HG03378 (cell line): ENCODE data around the gene RABEPK.
"Not testable (repeated sequence)": the region's sequence is repeated elsewhere in the genome, so short reads cannot be mapped to it uniquely, and the experiment has no call there.

ENCODE experiments used
- ATAC-seq: cut with Tn5 transposase; IDR thresholded peaks from one replicate; pipeline ENCODE4 v1.9.1; 2021; ENCODE audit warnings: mild to moderate bottlenecking, moderate library complexity; ENCODE audit not compliant: unreplicated experiment

RABEPK gene, protein sequence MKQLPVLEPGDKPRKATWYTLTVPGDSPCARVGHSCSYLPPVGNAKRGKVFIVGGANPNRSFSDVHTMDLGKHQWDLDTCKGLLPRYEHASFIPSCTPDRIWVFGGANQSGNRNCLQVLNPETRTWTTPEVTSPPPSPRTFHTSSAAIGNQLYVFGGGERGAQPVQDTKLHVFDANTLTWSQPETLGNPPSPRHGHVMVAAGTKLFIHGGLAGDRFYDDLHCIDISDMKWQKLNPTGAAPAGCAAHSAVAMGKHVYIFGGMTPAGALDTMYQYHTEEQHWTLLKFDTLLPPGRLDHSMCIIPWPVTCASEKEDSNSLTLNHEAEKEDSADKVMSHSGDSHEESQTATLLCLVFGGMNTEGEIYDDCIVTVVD

DNA sequence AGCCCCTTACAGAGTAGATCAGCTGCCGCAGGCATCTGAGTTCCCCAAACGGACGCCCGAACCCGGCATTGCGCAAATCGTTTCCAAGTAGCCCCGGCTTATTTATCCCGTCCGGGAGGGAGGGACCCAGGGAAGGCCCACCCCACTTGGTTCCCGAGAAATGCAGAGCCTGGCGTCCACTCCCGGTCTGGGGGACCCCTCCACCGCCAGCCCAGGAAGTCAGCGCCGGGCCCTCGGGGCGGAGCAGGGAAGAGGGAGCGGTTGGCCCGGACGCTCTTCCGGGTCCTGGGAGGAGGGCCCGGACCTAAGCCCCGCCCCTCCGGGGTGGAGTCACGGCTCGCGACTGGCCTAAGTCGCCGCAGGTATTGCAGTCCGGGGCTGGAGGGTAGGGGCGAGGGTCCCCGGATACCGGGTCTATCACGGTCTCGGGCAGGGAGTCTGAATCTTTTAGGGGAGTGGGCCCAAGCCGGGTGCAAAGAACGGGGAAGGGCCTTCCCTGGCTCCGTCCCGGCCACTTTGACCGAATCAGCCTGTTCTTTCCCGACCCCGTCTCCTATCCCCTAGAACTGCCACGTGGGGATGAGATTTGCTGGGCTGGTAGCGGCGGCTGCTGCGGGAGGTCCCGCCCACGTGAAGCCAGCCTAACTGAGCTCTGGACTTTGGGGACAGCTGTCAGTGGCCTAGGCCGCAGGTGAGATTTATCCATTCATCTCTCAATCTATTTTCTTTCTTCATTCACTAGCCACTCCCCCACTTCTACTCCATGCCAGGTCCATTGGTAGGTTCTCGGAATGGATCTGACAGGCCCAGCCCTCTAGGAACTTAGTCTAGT, at the start of gene RABEPK:
Gene RABEPK (plus strand): TSS at position 327 of the 832 bp plus-strand sequence. CDS start 2,472 bp downstream, outside the sequence.
- ATAC-seq = peak; percentile 88

DNA sequence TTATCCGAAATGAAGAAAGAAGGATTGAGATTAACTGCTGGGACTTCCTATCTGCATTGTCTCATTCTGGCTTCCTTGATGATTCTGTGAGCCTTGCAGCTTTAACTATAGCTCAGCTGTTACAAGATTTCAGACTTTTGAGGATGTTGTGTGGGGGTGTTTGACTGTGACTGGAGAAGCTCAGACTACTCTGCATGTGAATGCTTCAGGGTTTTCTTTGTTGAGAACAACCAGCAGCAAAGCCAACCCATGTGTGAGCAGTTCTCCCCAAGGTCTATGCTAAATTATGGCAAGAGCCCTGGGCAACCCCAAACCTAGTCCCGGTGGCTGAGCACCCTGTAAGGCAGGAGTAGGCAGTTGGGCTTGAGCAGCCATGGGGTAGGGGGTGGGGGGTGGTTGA, 48.6 kb upstream of the RABEPK start:
- no peak for ATAC-seq

DNA sequence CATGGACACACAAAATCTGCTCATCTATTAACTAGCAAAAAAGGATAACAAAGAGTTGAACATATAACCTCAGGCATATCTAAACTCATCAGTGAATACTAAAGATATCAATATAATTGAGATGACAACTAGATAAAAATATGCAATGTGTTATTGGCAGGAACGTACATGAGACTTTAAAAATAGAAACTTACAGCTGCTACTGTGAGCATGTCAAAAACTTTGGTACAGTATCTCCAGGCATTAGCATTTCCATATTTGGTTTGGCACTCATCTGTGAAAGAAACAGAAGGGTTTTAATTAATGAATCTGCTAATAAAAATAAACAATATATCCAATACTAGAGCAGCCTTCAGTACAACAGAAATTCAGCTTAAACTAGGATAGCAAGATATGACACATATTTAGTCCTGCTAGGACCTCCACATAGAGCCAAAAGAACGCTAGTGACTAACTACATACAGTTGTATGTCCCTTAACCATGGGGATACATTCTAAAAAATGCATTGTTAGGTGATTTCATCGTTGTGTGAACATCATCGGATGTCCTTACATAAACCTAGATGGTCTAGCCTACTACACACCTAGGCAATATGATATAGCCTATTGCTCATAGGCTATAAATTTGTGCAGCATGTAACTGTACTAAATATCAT, 46.5 kb upstream of the RABEPK start:
- no peak for ATAC-seq

DNA sequence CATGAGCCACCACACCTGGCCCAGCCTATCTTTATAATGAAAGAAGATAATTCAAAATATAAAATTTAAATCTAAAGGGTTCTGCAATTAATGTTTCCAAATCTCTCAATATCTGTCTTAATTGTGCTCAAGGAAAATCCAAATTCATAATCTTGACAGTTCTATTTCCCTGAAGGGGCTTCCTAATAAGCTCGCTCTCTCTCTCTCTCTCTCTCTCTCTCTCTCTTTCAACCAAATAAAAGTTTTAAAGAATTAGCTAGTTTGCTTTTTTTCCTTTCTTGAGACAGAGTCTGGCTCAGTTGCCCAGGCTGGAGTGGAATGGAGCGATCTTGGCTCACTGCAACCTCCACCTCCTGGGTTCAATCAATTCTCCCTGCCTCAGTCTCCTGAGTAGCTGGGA, 43.8 kb upstream of the RABEPK start:
- ATAC-seq = no peak

DNA sequence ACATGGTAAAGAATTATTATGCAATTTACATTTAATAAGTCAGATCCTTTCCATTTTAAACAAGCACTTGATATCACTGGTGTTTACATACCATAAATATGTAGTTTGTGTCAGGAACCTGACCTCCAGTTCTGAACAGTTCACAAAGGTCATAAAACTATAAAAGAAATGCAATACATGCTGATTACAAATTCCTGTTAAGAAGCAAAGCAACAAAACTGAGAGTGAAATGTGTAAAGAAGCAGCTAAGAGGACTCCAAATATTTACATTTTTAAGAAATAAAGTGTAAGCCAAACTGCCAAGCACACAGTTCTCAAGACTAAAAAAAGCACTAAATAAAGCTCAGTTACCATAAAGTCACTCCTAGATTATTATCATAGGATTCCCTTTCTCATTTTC, 39.6 kb upstream of the RABEPK start:
- ATAC-seq = no peak

DNA sequence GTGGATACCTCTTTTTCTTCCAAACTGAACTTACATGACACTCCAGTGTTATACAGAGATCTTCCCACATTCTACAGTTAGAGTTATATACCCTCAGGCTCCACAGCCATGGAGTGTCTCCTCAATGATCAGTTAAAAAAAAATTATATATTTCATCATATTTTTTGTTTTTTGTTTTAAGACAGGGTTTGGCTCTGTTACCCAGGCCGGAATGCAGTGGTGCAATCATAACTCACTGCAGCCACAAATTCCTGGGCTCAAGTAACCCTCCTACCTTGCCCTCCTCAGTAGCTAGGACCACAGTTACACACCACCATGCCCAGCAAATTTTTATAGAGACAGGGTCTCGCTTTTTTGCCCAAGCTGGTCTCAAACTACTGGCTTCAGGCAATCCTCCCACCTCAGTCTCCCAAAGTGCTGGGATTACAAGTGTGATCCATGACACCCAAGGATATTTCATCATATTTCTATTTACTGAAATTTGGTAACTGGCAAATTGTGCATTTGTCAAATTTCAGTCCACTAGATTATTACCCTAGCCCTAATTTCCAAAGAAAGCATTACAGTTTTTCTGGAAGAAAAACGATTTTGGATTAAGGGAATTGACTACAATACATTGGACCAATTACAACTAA, 38.9 kb upstream of the RABEPK start:
- ATAC-seq = no peak

DNA sequence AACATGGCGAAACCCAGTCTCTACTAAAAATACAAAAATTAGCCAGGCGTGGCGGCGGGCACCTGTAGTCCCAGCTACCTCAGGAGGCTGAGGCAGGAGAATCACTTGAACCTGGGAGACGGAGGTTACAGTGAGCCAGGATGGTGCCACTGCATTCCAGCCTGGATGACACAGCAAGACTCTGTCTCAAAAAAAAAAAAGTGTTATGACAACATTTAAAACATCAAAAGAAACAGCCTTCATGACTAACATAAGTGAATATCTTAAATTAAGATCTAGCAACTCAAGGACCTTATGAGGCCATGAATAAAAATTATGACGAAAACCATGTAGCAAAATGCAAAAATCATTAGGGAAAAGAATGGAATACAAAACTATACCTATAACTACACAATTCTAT, 37.5 kb upstream of the RABEPK start:
- ATAC-seq = not testable (repeated sequence)

DNA sequence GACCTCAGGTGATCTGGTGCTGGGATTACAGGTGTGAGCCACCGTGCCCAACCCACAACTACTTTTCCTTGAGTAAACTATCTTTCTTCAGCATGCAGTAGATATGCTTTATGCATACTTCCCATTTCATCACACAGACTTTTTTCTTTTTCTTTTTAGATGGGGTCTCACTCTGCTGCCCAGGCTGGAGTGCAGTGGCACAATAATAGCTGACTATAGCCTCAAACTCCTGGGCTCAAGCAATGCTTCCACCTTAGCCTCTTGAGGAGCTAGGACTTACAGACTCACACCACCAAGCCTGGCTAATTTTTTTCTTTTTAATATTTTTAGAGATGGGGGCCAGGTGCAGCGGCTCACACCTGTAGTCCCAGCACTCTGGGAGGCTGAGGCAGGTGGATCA, 33.6 kb upstream of the RABEPK start:
- no peak for ATAC-seq

DNA sequence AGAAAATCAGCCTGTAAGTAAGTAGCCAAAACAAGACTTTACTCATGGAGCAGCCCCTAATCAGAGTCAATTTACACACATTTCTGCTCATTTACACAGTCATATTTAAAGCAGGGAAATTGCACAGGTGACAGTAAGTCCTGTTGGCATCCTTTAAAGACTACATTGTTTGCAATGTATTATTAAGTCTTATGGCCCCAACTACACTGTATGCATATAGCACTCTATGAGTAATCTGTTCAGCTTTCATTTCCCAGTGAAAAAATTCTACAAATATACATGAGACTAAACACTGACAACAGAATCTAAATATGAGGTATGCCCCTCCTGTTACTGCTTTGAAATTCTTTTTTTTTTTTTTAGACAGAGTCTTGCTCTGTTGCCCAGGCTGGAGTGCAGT, 30.4 kb upstream of the RABEPK start:
- ATAC-seq = no peak

DNA sequence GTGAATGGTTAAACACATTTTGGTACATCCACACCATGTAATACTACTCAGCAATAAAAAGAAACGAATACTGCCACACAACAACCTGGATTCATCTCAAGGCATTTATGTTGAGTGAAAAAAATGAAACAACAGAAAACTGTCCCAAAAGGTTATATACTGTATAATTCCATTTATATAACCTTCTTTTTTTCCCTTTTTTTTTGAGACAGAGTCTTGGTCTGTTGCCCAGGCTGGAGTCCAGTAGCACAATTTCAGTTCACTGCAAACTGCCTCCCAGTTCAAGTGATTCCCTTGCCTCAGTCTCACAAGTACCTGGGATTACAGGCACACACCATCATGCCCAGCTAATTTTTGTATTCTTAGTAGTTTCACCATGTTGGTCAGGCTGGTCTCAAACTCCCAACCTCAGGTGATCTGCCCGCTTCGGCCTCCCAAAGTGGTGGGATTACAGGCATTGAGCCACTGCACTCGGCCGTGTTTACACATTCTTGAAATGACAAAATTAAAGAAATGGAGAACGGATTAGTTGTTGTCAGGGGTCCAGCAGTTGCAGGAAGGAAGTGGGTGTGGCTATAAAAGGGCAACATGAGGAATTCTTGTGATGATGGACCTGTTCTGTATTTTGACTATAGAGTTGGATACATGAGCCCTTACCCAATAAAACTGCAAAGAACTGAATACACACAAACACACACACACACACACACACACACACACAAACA, 28.1 kb upstream of the RABEPK start:
- no peak for ATAC-seq

DNA sequence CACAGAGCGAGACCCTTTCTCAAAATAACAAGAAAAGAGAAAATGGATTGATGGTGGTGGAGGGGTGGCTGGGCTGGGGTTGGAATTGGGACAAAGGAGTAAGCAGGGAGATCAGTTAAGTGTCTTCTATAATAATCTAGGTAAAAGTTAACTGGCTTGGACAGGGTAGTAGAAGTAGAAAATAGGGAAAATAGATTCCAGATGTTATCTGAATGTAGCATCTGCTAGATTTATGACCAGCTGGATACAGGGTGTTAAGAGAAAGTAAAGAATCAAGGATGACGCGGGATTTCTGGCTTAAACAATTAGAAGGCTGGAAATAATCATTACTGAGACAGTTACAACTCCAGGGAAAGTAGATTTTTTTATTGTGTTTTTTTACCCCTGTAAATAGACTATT, 23.7 kb upstream of the RABEPK start:
- ATAC-seq = no peak

DNA sequence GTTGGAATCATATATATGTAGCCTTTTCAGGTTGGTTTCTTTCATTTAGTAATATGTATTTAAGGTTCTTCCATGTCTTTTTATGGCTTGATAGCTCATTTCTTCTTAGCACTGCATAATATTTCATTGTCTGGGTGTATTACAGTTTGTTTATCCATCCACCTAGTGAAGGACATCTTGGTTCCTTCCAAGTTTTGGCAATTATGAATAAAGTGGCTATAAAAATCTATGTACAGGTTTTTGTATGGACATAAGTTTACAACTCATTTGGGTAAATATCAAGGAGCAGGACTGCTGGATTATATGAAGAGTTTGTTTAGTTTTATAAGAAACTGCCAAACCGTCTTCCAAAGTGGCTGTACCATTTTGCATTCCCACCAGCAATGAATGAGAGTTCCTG, 22.5 kb upstream of the RABEPK start:
- ATAC-seq = no peak

DNA sequence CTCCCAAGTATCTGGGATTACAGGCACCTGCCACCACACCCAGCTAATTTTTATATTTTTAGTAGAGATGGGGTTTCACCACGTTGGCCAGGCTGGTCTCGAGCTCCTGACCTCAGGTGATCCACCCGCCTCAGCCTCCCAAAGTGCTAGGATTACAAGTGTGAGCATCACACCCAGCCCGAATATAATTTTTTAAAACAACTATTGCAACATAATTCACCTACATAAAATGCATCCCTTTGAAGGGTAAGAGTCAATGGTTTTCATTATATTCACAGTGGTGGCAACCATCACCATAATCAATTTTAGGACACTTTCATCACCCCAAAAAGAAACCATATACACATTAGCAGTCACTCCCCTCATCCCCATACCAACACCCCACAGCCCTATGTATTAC, 20.6 kb upstream of the RABEPK start:
- ATAC-seq = not testable (repeated sequence)

DNA sequence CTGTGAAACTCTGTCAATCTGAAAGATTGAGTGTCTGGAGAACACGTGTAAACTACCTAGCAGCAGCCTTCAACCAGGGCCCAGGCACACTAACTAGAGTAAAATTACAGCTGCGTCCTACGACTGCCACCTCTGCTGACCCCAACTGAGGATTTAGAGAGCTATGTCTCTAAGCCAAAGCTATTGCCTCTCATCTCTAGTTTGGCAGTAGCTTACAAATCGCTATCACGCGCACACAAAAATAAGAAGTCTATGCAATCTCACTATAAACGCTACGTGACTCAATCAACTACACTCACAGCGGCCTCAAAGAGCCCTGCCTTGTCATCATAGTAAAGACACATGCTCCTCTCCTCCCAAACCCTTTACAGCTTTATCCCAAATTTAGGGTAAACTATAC, 19.5 kb upstream of the RABEPK start:
- no peak for ATAC-seq

DNA sequence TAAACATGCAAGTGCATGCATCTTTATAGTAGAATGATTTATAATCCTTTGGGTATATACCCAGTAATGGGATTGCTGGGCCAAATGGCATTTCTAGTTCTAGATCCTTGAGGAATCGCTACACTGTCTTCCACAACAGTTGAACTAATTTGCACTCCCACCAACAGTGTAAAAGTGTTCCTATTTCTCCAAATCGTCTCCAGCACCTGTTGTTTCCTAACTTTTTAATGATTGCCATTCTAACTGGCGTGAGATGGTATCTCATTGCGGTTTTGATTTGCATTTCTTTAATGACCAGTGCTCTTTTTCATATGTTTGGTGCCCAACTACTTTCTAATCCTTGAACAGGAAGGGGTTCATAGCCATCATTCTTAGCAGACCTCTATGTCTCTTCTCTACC, 18.6 kb upstream of the RABEPK start:
- ATAC-seq = not testable (repeated sequence)

DNA sequence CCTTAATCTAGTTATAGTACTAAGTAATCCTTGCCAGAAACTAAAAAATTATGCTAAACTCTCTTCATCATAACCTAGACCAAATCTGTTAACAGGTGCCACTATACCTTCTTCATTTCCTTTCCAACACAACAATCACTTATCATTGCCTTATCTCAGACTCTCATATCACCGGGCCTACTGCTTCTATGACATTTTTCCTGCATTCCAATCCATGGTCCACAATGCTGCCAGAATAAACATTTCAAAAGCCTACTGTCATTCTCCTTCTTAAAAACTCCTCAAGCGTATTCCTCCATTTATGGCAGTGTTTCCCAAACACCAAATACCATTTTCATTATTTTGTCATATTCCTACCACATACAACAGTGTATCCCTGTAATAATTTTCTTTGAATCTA, 17.3 kb upstream of the RABEPK start:
- no peak for ATAC-seq

DNA sequence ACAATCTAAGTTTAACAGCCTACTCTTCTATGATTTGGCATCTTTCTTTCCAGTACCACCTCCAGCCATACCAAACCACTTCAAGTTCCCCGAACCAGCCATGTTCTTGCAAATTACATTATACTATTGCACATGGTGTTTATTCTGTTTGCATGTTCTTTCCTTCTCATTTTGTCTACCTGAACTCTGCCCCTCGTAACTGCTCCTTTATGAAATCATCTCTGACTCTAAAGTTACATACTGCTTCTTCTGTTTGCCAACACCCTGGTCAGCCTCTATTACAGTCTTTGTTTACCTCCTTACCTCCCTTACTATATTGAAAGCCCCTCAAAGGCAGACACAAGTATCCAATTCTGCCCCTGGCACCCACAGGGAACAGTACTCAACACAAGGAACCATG, 16.8 kb upstream of the RABEPK start:
- no peak for ATAC-seq

DNA sequence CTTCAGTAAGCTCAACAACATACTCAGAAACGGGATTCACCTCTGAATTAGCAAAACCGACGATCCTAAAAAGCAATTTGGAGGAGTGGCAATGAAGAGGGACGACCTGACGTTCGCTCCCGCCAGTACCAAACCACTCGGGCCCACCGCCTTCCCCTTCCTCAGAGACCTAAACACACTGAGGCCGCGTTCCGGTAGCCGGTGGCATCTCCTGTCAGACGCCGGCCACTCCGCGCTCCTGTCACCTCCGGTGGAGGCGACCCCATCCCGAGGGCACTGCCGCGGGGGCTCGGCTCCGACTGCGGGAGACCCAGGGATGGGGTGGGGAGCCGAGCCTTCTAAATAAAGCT, 11.4 kb upstream of the RABEPK start:
- ATAC-seq = no peak

DNA sequence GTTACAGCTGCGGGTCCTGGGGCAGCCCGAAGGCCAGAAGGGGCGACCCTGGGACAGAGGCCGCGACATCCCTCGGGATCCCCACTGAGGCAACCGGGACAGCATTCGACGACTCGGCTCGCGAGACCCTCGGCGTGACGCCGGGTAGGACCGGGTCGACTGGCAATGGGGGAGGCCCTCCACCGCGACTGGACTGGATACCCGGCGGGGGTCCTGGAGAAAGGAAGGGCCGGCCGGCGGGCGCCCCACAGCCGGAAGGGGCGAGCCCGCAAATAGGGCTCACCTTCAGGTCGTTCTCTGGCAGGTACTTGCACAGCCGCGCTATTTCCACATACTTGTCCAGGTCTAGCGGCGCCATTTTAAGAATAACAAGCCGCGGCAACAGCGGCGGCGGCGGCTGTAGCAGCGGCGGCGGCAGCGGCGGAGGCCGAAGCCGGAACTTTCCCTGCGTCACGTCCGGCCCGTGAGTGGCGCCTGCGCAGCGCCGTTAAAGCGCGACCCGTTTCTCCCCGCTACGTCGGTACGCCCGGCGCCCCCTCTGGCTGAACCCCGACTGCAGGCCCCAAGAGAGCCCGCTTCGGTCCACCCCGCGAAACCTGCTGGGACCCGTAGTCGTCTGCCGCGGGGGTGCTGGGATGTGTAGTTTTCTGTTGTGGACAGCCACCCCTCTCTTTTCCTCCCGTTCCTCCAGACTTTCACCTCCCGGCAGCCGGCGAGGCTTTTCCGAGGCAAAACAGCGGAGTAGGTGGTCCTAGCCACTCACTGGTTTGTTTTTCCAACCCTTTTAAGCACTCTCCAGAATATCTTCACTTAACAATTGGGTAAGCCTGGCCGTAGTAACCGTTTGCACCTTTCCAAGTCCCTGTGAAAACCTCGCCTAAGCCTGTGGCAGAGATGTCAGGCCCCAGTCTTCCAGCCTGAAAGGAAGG, 10.7 kb upstream of the RABEPK start, which contains the start of gene PPP6C:
Gene PPP6C (minus strand): TSS at position 443 of the 929 bp plus-strand sequence. CDS start 85 bp downstream, at position 358.
- peak; percentile 83 for ATAC-seq
